ENCODE data around the gene MEPCE.
A peak's percentile ranks its signal among the peaks of the same experiment; 100 is the strongest.

Gene MEPCE

GRCh38 chr7:100435401-100436304 lies 6.0 kb downstream of the MEPCE start (continued):
- TF ChIP-seq ZNF398 (tag by site-specific recombination; IDR thresholded peaks at IDR 0.05) (no peak; the same call in 1 of the 2 replicates), ZNF114 (tag by site-specific recombination; IDR thresholded peaks at IDR 0.05) (no peak), PBX3 (CRISPR knock-in tag; IDR thresholded peaks at IDR 0.05) (0 out of 2 replicates have a peak, but pooled peaks have one; percentile 4), ZBTB44 (tag by site-specific recombination; IDR thresholded peaks at IDR 0.05) (no peak), HOXD13 (CRISPR knock-in tag; IDR thresholded peaks at IDR 0.05; ENCODE audit: borderline replicate concordance) (no peak), ZNF529 (tag by site-specific recombination; IDR thresholded peaks at IDR 0.05; ENCODE audit: insufficient replicate concordance) (no peak), ZNF704 (tag by site-specific recombination; IDR thresholded peaks at IDR 0.05) (no peak), SP2 (tag by site-specific recombination; IDR thresholded peaks at IDR 0.05) (peak; percentile 21; the same call in 1 of the 2 replicates), REST (tag by site-specific recombination; IDR thresholded peaks at IDR 0.05) (no peak), ZBTB17 (tag by site-specific recombination; IDR thresholded peaks at IDR 0.05) (peak; percentile 79), ZBTB21 (tag by site-specific recombination; IDR thresholded peaks at IDR 0.05) (no peak), ZBTB48 (tag by site-specific recombination; IDR thresholded peaks at IDR 0.05) (no peak), ATF2 (tag by site-specific recombination; IDR thresholded peaks at IDR 0.05; ENCODE audit: low read depth) (no peak), ZNF274 (IDR thresholded peaks at IDR 0.05; ENCODE audit: low read length) (no peak), ZNF274 (tag by site-specific recombination; IDR thresholded peaks at IDR 0.05; ENCODE audit: borderline replicate concordance) (no peak), PATZ1 (tag by site-specific recombination; IDR thresholded peaks at IDR 0.05) (peak; percentile 32; the same call in 1 of the 2 replicates), ZNF645 (tag by site-specific recombination; IDR thresholded peaks at IDR 0.05) (no peak), ZNF621 (tag by site-specific recombination; IDR thresholded peaks at IDR 0.05) (no peak), ZNF18 (tag by site-specific recombination; IDR thresholded peaks at IDR 0.05) (0 out of 2 replicates have a peak, but pooled peaks have one; percentile 15), GLIS2 (tag by site-specific recombination; IDR thresholded peaks at IDR 0.05) (peak; percentile 48; the same call in 1 of the 2 replicates), ZBTB20 (tag by site-specific recombination; IDR thresholded peaks at IDR 0.05) (peak; percentile 15; the same call in 1 of the 2 replicates)

Measured in HEK293 (cell line).